GM12891 (cell line): ENCODE results near the gene FAM209B.
"Not testable (repeated sequence)": the region's sequence is repeated elsewhere in the genome, so short reads cannot be mapped to it uniquely, and the experiment has no call there.

Experiments
- DNase-seq: peaks from one replicate; pipeline ENCODE4 v3.0.0; 2011; ENCODE audit warnings: low spot score; ENCODE audit not compliant: insufficient read length
- FAIRE-seq: peaks from 2 replicates; lab custom pipeline; 2011; peaks lifted over from hg19 to GRCh38; lab: Jason Lieb, UNC
- PAX5 ChIP-seq: IDR thresholded peaks from 2 replicates; pipeline ENCODE4 v1.6.1; 2011; ENCODE audit warnings: low read length, moderate library complexity, mild to moderate bottlenecking; ENCODE audit not compliant: insufficient read depth, severe bottlenecking
- POLR2A ChIP-seq: IDR thresholded peaks from 2 replicates; pipeline ENCODE4 v1.6.1; 2011; ENCODE audit warnings: low read depth, low read length, control low read depth
- POLR2AphosphoS5 ChIP-seq: IDR thresholded peaks from 2 replicates; pipeline ENCODE4 v1.6.1; 2011; ENCODE audit warnings: low read depth, low read length, control low read depth
- POU2F2 ChIP-seq: IDR thresholded peaks from 2 replicates; pipeline ENCODE4 v1.6.1; 2011; ENCODE audit warnings: low read depth, mild to moderate bottlenecking, control low read depth, low read length, moderate library complexity
- SPI1 ChIP-seq: IDR thresholded peaks from 2 replicates; pipeline ENCODE4 v1.6.1; 2011; ENCODE audit warnings: low read depth, low read length, control low read depth
- TAF1 ChIP-seq: IDR thresholded peaks from 2 replicates; pipeline ENCODE4 v1.6.1; 2011; ENCODE audit warnings: low read depth, low read length, control low read depth

The FAM209B gene

GRCh38 chr20:56537997-56538396 lies 5.0 kb downstream of the FAM209B start:
- TF ChIP-seq TAF1 (no peak), POLR2A (no peak), SPI1 (no peak), POU2F2 (no peak), PAX5 (no peak), POLR2AphosphoS5 (no peak)
- FAIRE-seq (no peak), DNase-seq (no peak)

- no peak for DNase-seq
- FAIRE-seq, result no peak
- no peak for TF ChIP-seq POU2F2
- TF ChIP-seq TAF1, result no peak
- no peak for TF ChIP-seq PAX5
- no peak for TF ChIP-seq POLR2A
- no peak for TF ChIP-seq POLR2AphosphoS5
- no peak for TF ChIP-seq SPI1
Observed at GRCh38 chr20:56540415-56540814, 7.4 kb downstream of the FAM209B start.

- TF ChIP-seq POU2F2 (no peak), PAX5 (no peak), POLR2A (no peak), TAF1 (no peak), POLR2AphosphoS5 (no peak), SPI1 (no peak)
- FAIRE-seq (no peak), DNase-seq (no peak)
Observed at GRCh38 chr20:56542489-56543030, 9.5 kb downstream of the FAM209B start.

GRCh38 chr20:56551571-56551970 lies 18.5 kb downstream of the FAM209B start:
- DNase-seq (no peak), FAIRE-seq (no peak)
- TF ChIP-seq PAX5, result no peak
- no peak for TF ChIP-seq POLR2AphosphoS5
- TF ChIP-seq POU2F2, result no peak
- TF ChIP-seq SPI1, result no peak
- TF ChIP-seq POLR2A, result no peak
- no peak for TF ChIP-seq TAF1

GRCh38 chr20:56552911-56553629 lies 20.0 kb downstream of the FAM209B start:
- TF ChIP-seq SPI1 (peak; percentile 75), TAF1 (no peak)
- no peak for FAIRE-seq
- no peak for DNase-seq

- peak; percentile 31 for DNase-seq
- FAIRE-seq, result peak; percentile 38
- TF ChIP-seq TAF1, result no peak
- no peak for TF ChIP-seq POLR2AphosphoS5
- no peak for TF ChIP-seq POLR2A
- peak; percentile 76 for TF ChIP-seq SPI1
- no peak for TF ChIP-seq PAX5
- no peak for TF ChIP-seq POU2F2
Observed at GRCh38 chr20:56554869-56555268, 21.8 kb downstream of the FAM209B start.

GRCh38 chr20:56558968-56559367 lies 25.9 kb downstream of the FAM209B start:
- no peak for DNase-seq
- no peak for FAIRE-seq
- no peak for TF ChIP-seq PAX5
- no peak for TF ChIP-seq POU2F2
- no peak for TF ChIP-seq TAF1
- no peak for TF ChIP-seq SPI1
- no peak for TF ChIP-seq POLR2A
- TF ChIP-seq POLR2AphosphoS5, result no peak

GRCh38 chr20:56564526-56564925 lies 31.5 kb downstream of the FAM209B start:
- not testable (repeated sequence) for DNase-seq, FAIRE-seq

- no peak for TF ChIP-seq POLR2A
- no peak for TF ChIP-seq PAX5
- TF ChIP-seq SPI1, result no peak
- TF ChIP-seq POLR2AphosphoS5, result no peak
- no peak for TF ChIP-seq POU2F2
- TF ChIP-seq TAF1, result no peak
- DNase-seq (no peak), FAIRE-seq (no peak)
Observed at GRCh38 chr20:56565511-56565910, 32.5 kb downstream of the FAM209B start.

GRCh38 chr20:56566621-56567020 lies 33.6 kb downstream of the FAM209B start:
- DNase-seq (no peak), FAIRE-seq (no peak)
- TF ChIP-seq POU2F2, result no peak

- DNase-seq, result no peak
- TF ChIP-seq POU2F2 (no peak), POLR2AphosphoS5 (no peak), PAX5 (no peak), SPI1 (no peak), POLR2A (no peak), TAF1 (no peak)
- no peak for FAIRE-seq
Observed at GRCh38 chr20:56570832-56571231, 37.8 kb downstream of the FAM209B start.
